DOHH2 (cell line): ENCODE measurements around the gene RIN3.

ENCODE experiments used
- EZH2phosphoT487 ChIP-seq: fragments of 200-600 bp; sonication (generic); IDR thresholded peaks from 2 replicates; pipeline ENCODE4 v1.6.1; 2017; ENCODE audit warnings: borderline replicate concordance, mild to moderate bottlenecking, antibody characterized with exemption, low read length, moderate library complexity, mixed read lengths
- TF ChIP-seq, protein P1 (sequence below): fragments of 200-600 bp; sonication (generic); IDR thresholded peaks from one replicate; pipeline ENCODE4 v1.5.1; 2014; ENCODE audit warnings: antibody characterized with exemption, mild to moderate bottlenecking, low read depth, low read length; ENCODE audit not compliant: poor library complexity, severe bottlenecking

- TF ChIP-seq, protein P1, sequence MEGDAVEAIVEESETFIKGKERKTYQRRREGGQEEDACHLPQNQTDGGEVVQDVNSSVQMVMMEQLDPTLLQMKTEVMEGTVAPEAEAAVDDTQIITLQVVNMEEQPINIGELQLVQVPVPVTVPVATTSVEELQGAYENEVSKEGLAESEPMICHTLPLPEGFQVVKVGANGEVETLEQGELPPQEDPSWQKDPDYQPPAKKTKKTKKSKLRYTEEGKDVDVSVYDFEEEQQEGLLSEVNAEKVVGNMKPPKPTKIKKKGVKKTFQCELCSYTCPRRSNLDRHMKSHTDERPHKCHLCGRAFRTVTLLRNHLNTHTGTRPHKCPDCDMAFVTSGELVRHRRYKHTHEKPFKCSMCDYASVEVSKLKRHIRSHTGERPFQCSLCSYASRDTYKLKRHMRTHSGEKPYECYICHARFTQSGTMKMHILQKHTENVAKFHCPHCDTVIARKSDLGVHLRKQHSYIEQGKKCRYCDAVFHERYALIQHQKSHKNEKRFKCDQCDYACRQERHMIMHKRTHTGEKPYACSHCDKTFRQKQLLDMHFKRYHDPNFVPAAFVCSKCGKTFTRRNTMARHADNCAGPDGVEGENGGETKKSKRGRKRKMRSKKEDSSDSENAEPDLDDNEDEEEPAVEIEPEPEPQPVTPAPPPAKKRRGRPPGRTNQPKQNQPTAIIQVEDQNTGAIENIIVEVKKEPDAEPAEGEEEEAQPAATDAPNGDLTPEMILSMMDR = no peak
- TF ChIP-seq EZH2phosphoT487 = no peak
These were observed 18.6 kb upstream of the RIN3 start for GRCh38 chr14:92495027-92495426.
